Fibroblast of skin of back (primary cell): ENCODE results near the gene FXYD5.

Experiments
- DNase-seq: peaks from one replicate; pipeline ENCODE4 v3.0.0-alpha.2; 2013

FXYD5 gene

DNA sequence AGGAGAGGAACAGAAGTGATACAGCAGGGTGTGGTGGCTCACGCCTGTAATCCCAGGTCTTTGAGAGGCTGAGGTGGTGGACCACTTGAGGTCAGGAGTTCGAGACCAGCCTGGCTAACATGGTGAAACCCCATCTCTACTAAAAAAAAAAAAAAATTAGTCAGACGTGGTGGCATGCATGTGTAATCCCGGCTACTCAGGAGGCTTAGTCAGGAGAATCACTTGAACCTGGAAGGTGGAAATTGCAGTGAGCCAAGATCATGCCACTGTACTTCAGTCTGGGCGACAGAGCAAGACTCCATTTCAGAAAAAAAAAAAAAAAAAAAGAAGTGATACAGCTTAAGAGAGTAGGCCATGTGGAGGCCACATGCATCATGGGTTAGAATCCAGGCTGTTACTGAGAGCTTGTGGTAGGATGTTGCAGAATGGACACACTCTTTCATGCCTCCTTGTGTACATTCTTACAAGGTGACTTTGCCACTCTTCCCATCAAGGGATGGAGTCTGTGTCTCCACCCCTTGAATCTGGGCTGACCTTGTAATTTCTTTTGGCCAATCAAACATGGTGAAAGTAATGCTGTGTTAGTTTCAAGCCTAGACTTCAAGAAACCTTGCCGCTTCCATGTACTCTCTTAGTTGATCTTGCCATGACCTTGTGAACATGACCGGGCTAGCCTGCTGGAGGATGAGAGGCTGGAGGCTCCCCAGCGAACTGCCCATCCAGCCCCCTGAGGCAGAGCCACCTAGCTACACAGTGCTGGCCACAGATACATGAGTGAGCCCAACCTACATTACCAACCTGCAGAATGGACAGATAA, 61.7 kb downstream of the FXYD5 start:
- DNase-seq = no peak

DNA sequence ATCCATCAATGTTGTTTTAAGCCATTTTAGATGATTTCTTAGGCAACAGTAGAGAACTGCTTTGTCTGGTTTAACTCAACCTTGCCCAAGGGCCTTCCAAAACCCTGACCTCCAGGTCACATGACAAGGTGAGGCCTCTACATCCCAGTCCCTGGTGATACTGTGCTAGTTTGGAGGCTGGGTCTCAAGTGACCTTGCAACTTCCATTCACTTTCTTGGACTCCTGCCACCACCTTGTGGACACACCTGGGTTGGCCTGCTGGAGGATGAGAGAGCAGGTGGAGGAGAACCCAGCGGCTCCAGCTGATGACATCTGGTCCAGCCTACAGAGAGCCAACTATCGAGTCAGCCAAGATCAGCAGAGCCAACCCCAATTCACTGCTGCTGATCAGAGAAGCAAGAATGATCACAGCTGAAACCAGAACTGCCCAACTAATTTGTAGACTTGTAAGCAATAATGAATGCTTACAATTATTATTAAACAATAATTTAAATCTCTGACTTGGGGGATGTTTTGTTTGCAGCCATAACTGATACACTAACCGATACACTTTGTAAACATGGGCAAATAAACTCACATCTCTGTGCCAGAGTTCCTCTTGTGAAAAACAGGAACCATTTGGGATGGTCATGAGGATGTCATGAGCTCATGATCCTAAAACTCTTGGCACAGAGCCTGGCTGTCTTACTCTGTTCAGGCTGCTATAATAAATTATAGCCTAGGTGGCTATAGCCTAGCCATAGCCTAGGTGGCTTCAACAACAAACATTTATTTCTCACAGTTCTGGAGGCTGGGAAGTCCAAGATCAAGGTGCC, 62.5 kb downstream of the FXYD5 start:
- DNase-seq = no peak

DNA sequence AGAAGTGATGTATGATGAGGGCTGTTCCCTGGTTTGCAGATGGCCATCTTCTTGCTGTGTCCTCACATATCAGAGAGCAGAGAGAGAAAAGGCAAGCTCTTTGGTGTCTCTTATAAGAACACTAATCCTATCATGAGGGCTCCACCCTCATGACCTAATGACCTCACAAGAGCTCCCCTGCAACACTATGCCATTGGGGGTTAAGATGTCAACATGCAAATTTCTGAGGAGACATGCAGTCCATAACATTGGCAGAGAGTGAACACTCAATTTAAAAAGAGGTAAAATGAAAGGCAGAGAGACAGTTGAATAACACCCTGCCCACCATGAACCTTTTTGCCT, 63.1 kb downstream of the FXYD5 start:
- no peak for DNase-seq

DNA sequence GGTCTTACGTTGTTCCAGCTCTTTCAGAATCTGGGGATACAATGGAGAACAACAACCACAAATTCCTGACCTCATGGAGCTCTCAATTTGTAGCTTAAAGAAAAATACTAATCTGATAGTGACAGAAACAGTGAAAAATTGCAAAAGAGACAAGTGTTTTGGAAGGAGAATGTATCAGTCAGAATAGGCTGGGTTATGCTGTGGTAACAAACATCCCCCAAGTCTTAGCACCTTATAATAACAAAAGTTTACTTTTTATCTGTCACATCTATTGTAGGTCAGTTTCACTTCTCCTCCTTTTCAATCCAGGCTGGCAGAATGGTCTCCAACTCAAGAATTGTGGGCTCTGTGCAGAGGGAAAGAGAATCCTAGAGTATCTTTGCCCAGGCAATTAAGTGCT, 64.5 kb downstream of the FXYD5 start:
- no peak for DNase-seq
